WTC11 (cell line): Measurements from ENCODE around the gene MAP4K4.

ENCODE experiments used
- ATF1 ChIP-seq: sonication (generic); formaldehyde crosslinking; IDR thresholded peaks from 2 replicates; pipeline ENCODE4 v1.8.1; 2023; ENCODE audit warnings: mild to moderate bottlenecking, moderate library complexity, missing genetic modification reagents
- ATF2 ChIP-seq: sonication (generic); formaldehyde crosslinking; IDR thresholded peaks from 2 replicates; pipeline ENCODE4 v1.8.1; 2022; ENCODE audit warnings: low read depth, missing genetic modification reagents, borderline replicate concordance
- ATF3 ChIP-seq: sonication (generic); formaldehyde crosslinking; conservative IDR thresholded peaks from 2 replicates; pipeline ENCODE4 v1.8.1; 2022; ENCODE audit warnings: mild to moderate bottlenecking, missing genetic modification reagents
- CTCF ChIP-seq: fragments of 200-600 bp; IDR thresholded peaks from 2 replicates; pipeline ENCODE4 v1.8.0; 2022; ENCODE audit warnings: antibody characterized with exemption
- ELF4 ChIP-seq: sonication (generic); formaldehyde crosslinking; IDR thresholded peaks from 2 replicates; pipeline ENCODE4 v1.8.1; 2022; ENCODE audit warnings: low read depth, mild to moderate bottlenecking, moderate library complexity, missing genetic modification reagents
- ETV6 ChIP-seq: sonication (generic); formaldehyde crosslinking; IDR thresholded peaks from 2 replicates; pipeline ENCODE4 v1.8.1; 2022; ENCODE audit warnings: mild to moderate bottlenecking, missing genetic modification reagents
- KAT7 ChIP-seq: sonication (generic); formaldehyde crosslinking; IDR thresholded peaks from 2 replicates; pipeline ENCODE4 v1.8.1; 2023; ENCODE audit warnings: missing genetic modification reagents, mild to moderate bottlenecking, borderline replicate concordance
- NR2C2 ChIP-seq: sonication (generic); formaldehyde crosslinking; IDR thresholded peaks from 2 replicates; pipeline ENCODE4 v1.8.0; 2022; ENCODE audit warnings: mild to moderate bottlenecking, missing genetic modification reagents
- TEAD4 ChIP-seq: sonication (generic); formaldehyde crosslinking; IDR thresholded peaks from 2 replicates; pipeline ENCODE4 v1.8.0; 2022; ENCODE audit warnings: mild to moderate bottlenecking, missing genetic modification reagents
- TP53 ChIP-seq: sonication (generic); formaldehyde crosslinking; IDR thresholded peaks from 2 replicates; pipeline ENCODE4 v1.8.1; 2023; ENCODE audit warnings: mild to moderate bottlenecking, missing genetic modification reagents
- ZNF232 ChIP-seq: sonication (generic); formaldehyde crosslinking; IDR thresholded peaks from 2 replicates; pipeline ENCODE4 v1.8.0; 2022; ENCODE audit warnings: mild to moderate bottlenecking, missing genetic modification reagents
- ZNF317 ChIP-seq: sonication (generic); formaldehyde crosslinking; IDR thresholded peaks from 2 replicates; pipeline ENCODE4 v1.8.1; 2023; ENCODE audit warnings: low read depth, mild to moderate bottlenecking, moderate library complexity, missing genetic modification reagents, borderline replicate concordance

GRCh38 chr2:101817481-101817880, 120.0 kb downstream of the MAP4K4 start:
- TF ChIP-seq NR2C2 (CRISPR knock-in tag): no peak
- no peak for TF ChIP-seq ZNF317
- TF ChIP-seq CTCF: no peak
- TF ChIP-seq ATF2 (CRISPR knock-in tag): no peak
- TF ChIP-seq TEAD4 (CRISPR knock-in tag): no peak
- TF ChIP-seq ATF3 (CRISPR knock-in tag): no peak
- TF ChIP-seq KAT7: no peak
- TF ChIP-seq ZNF232 (CRISPR knock-in tag): no peak
- no peak for TF ChIP-seq ETV6 (CRISPR knock-in tag)
- TF ChIP-seq ELF4 (CRISPR knock-in tag): no peak
- no peak for TF ChIP-seq TP53 (CRISPR knock-in tag)
- TF ChIP-seq ATF1 (CRISPR knock-in tag): no peak
